K562 (cell line): ENCODE measurements around the gene KRTAP2-3.

Experiments
- HDAC2 ChIP-seq: fragments of 450-650 bp; IDR thresholded peaks from 2 replicates; pipeline ENCODE4 v1.6.1; 2016; ENCODE audit warnings: mild to moderate bottlenecking
- PRDM10 ChIP-seq: fragments of 450-650 bp; IDR thresholded peaks from 2 replicates; pipeline ENCODE4 v1.6.1; 2018; ENCODE audit not compliant: partially characterized antibody
- RB1 ChIP-seq: fragments of 450-650 bp; IDR thresholded peaks from 2 replicates; pipeline ENCODE4 v1.6.1; 2017; ENCODE audit warnings: low read depth, mild to moderate bottlenecking
- STAT6 ChIP-seq: sonication (generic); formaldehyde crosslinking; IDR thresholded peaks from 2 replicates; pipeline ENCODE4 v1.8.1; 2023; ENCODE audit warnings: mild to moderate bottlenecking, missing genetic modification reagents
- ZNF121 ChIP-seq: sonication (generic); formaldehyde crosslinking; conservative IDR thresholded peaks from 2 replicates; pipeline ENCODE4 v1.8.0; 2022; ENCODE audit warnings: missing genetic modification reagents
- ZNF695 ChIP-seq: fragments of 450-650 bp; formaldehyde crosslinking; IDR thresholded peaks from 2 replicates; pipeline ENCODE4 v1.4.0; 2020; ENCODE audit warnings: mild to moderate bottlenecking, moderate library complexity
- TF ChIP-seq, protein P1 (sequence below), 3 experiments: IDR thresholded peaks in 2 of 3; conservative IDR thresholded peaks in 1 of 3; 2 replicates each; pipeline ENCODE4 v1.5.1; 2011 to 2012; ENCODE audit warnings: low read length in 3 of 3, mild to moderate bottlenecking in 3 of 3, control low read depth in 2 of 3, improper control_type of control experiment in 1 of 3, inconsistent platforms in 1 of 3, low read depth in 1 of 3, mixed read lengths in 1 of 3, moderate library complexity in 1 of 3; ENCODE audit not compliant: insufficient read depth in 2 of 3
- TF ChIP-seq, protein P2 (sequence below): fragments of 200-400 bp; formaldehyde crosslinking; IDR thresholded peaks from 2 replicates; pipeline ENCODE4 v1.6.1; 2017; ENCODE audit warnings: mild to moderate bottlenecking, low read depth, low read length, moderate library complexity

- TF ChIP-seq HDAC2 = no peak
- TF ChIP-seq ZNF121 = no peak
- no peak for TF ChIP-seq ZNF695
- TF ChIP-seq, protein P1, sequence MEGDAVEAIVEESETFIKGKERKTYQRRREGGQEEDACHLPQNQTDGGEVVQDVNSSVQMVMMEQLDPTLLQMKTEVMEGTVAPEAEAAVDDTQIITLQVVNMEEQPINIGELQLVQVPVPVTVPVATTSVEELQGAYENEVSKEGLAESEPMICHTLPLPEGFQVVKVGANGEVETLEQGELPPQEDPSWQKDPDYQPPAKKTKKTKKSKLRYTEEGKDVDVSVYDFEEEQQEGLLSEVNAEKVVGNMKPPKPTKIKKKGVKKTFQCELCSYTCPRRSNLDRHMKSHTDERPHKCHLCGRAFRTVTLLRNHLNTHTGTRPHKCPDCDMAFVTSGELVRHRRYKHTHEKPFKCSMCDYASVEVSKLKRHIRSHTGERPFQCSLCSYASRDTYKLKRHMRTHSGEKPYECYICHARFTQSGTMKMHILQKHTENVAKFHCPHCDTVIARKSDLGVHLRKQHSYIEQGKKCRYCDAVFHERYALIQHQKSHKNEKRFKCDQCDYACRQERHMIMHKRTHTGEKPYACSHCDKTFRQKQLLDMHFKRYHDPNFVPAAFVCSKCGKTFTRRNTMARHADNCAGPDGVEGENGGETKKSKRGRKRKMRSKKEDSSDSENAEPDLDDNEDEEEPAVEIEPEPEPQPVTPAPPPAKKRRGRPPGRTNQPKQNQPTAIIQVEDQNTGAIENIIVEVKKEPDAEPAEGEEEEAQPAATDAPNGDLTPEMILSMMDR (IDR thresholded peaks at IDR 0.05 in 2 of 3, conservative IDR thresholded peaks at IDR 0.05 in 1 of 3; ENCODE audit: insufficient read depth in 2 of 3, low read depth in 1 of 3, low read length in 3 of 3) = no peak
- TF ChIP-seq PRDM10 = no peak
- TF ChIP-seq STAT6 (CRISPR knock-in tag) = no peak
- no peak for TF ChIP-seq RB1
- TF ChIP-seq, protein P2, sequence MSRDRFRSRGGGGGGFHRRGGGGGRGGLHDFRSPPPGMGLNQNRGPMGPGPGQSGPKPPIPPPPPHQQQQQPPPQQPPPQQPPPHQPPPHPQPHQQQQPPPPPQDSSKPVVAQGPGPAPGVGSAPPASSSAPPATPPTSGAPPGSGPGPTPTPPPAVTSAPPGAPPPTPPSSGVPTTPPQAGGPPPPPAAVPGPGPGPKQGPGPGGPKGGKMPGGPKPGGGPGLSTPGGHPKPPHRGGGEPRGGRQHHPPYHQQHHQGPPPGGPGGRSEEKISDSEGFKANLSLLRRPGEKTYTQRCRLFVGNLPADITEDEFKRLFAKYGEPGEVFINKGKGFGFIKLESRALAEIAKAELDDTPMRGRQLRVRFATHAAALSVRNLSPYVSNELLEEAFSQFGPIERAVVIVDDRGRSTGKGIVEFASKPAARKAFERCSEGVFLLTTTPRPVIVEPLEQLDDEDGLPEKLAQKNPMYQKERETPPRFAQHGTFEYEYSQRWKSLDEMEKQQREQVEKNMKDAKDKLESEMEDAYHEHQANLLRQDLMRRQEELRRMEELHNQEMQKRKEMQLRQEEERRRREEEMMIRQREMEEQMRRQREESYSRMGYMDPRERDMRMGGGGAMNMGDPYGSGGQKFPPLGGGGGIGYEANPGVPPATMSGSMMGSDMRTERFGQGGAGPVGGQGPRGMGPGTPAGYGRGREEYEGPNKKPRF = no peak
These were observed 41.8 kb upstream of the KRTAP2-3 start, which contains the start of gene KRTAP4-16 for GRCh38 chr17:41101586-41102259.
